Stimulated activated CD8-positive, alpha-beta memory T cell treated with anti-CD3 and anti-CD28 coated beads, Interleukin-12 subunit alpha, Interleukin-12 subunit beta, amount 100 ng/mL, for 24 hours (primary cell): Measurements from ENCODE around the gene SHISA3.

Experiments
- DNase-seq: peaks from one replicate; pipeline ENCODE4 v3.0.0-alpha.2; 2020; ENCODE audit errors: extremely low read depth

Gene SHISA3

DNA sequence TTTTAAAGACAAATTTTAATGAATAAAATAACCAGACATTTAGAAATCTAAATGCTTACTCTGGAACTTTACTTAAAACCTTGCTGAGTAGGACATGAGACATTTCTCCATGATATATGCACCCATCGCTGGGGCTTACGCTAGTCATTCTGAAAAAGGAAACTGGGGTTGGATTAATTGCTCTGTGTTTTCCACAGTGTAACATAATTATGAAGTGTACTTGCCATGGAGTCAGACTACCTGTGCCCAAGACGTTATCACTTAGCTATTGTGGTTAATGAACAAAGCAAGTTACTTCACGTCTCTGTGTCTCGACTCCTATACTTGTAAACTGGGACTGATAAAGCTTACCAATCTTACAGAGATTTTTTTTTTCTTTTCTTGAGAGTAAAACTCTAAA lies 47.8 kb downstream of the SHISA3 start:
- no peak for DNase-seq

DNA sequence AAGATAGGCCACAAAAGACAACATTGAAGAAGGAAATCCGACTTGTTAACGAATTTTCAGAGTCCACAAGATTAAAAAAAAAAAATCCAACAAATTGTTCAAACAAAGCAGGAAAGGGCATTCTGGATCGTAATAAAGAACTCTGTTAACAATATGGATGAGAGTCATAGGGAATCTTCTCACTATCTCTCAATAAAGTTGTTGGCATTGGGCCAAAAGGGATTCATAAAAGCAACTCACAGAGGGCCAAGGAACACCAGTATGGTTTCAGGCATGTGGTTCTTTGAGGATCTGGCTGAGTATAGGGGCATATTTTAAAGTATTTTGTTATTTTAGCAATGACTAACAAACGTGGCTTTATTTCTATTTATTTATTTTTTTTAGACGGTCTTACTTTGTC lies 49.5 kb downstream of the SHISA3 start:
- no peak for DNase-seq
